CD4-positive, alpha-beta memory T cell (primary cell): ENCODE data around the gene DYNLL1. TPM values are rescaled to one million over a fixed set of nuclear protein-coding genes. Genes with fewer than 3 reads are reported as not detected.
A peak's percentile ranks its signal among the peaks of the same experiment; 100 is the strongest.

ENCODE experiments used
- CTCF ChIA-PET: fragments of 350-600 bp; sonication (Branson Sonifier 250); formaldehyde crosslinking; loops from one replicate; lab custom pipeline; 2021; ENCODE audit warnings: inconsistent platforms; ENCODE audit not compliant: partially characterized antibody; lab: Charles Lee
- POLR2A ChIA-PET: fragments of 350-600 bp; sonication (Branson Sonifier 250); formaldehyde crosslinking; loops from one replicate; lab custom pipeline; 2021; ENCODE audit not compliant: partially characterized antibody; lab: Charles Lee
- DNase-seq, 5 donors: peaks; one replicate each; pipeline versions ENCODE4 v3.0.0 to v3.0.0-alpha.2; 2020 to 2022; ENCODE audit warnings: mixed read lengths in 1 of 5
- H3K27ac ChIP-seq: one replicate; pipeline ENCODE4 v1.7.0; 2013; ENCODE audit warnings: low read depth, low read length
- H3K27me3 ChIP-seq: 2 replicates; pipeline ENCODE4 v1.7.0; 2013; ENCODE audit warnings: mild to moderate bottlenecking, low read length, moderate library complexity; ENCODE audit not compliant: insufficient read depth
- H3K36me3 ChIP-seq: 2 replicates; pipeline ENCODE4 v1.7.0; 2013; ENCODE audit warnings: mild to moderate bottlenecking, low read length, moderate library complexity; ENCODE audit not compliant: insufficient read depth
- H3K4me1 ChIP-seq: 2 replicates; pipeline ENCODE4 v1.7.0; 2013; ENCODE audit warnings: mild to moderate bottlenecking, low read length, moderate library complexity; ENCODE audit not compliant: insufficient read depth
- H3K4me3 ChIP-seq, 2 donors: one replicate each; pipeline ENCODE4 v1.7.0; 2013; ENCODE audit warnings: low read length in 2 of 2, mild to moderate bottlenecking in 1 of 2
- H3K9me3 ChIP-seq, 2 donors: one replicate each; pipeline ENCODE4 v1.7.0; 2013; ENCODE audit warnings: low read length in 2 of 2, control low read depth in 1 of 2; ENCODE audit not compliant: control insufficient read depth in 1 of 2
- H3K27ac Mint-ChIP-seq, 7 donors: one replicate each; pipeline ENCODE4 v1.8.0; 2020 to 2021; ENCODE audit warnings: mixed read lengths in 7 of 7, mild to moderate bottlenecking in 6 of 7, inconsistent platforms in 3 of 7, moderate library complexity in 3 of 7
- H3K27me3 Mint-ChIP-seq, 2 donors: one replicate each; pipeline ENCODE4 v1.8.0; 2020 to 2021; ENCODE audit warnings: mixed read lengths in 2 of 2
- H3K36me3 Mint-ChIP-seq, 2 donors: one replicate each; pipeline ENCODE4 v1.8.0; 2020 to 2021; ENCODE audit warnings: mixed read lengths in 2 of 2, inconsistent platforms in 1 of 2, mild to moderate bottlenecking in 1 of 2
- H3K4me1 Mint-ChIP-seq, 4 donors: one replicate each; pipeline ENCODE4 v1.8.0; 2020 to 2021; ENCODE audit warnings: mixed read lengths in 4 of 4, mild to moderate bottlenecking in 1 of 4
- H3K4me3 Mint-ChIP-seq, 8 donors: one replicate each; pipeline ENCODE4 v1.8.0; 2020 to 2021; ENCODE audit warnings: mixed read lengths in 8 of 8, mild to moderate bottlenecking in 7 of 8, moderate library complexity in 6 of 8, inconsistent platforms in 3 of 8
- H3K9me3 Mint-ChIP-seq, 8 donors: one replicate each; pipeline ENCODE4 v1.8.0; 2020 to 2021; ENCODE audit warnings: mixed read lengths in 8 of 8, mild to moderate bottlenecking in 5 of 8, inconsistent platforms in 3 of 8, moderate library complexity in 1 of 8
- intact Hi-C: fragments of 100-400 bp; cut with micrococcal nuclease; formaldehyde crosslinking; loops from one replicate; pipeline ENCODE4 v1.15.1; 2023
- polyA plus RNA-seq, 2 donors: library from polyadenylated mRNA; unstranded; fragments of 300-500 nt; fragmentation: Illumina TruSeq; gene quantifications; one replicate each; pipeline ENCODE4 v1.2.3, GENCODE V29; 2021
- total RNA-seq, 2 experiments: library from RNA; stranded (reverse); gene quantifications; one replicate each; pipeline ENCODE4 v1.2.3, GENCODE V29; 2021

Gene DYNLL1
- total and polyA plus RNA-seq, 4 experiments from 2014 or later = 97.5 to 351 (median 228) TPM

GRCh38 chr12:120466560-120467315 is 29.2 kb upstream of the DYNLL1 start:
- Mint-ChIP-seq H3K9me3 (no peaks in the 10 kb centered on the region), H3K4me1 (peaks cover 10 to 52% (median 35%) of the 10 kb centered on the region in 4 donors), H3K27ac (peak overlapping the region; percentile 13 to 89 (median 53)), H3K4me3 (peak overlapping the region in 7 of 8 donors; percentile 17 to 64 (median 29)), H3K27me3 (no peaks in the 10 kb centered on the region), H3K36me3 (peaks cover 38 to 60% of the 10 kb centered on the region in 2 donors)
- Histone ChIP-seq H3K27me3 (no peaks in the 10 kb centered on the region), H3K4me3 (no peak overlapping the region), H3K27ac (no peak overlapping the region), H3K36me3 (peaks cover 39% of the 10 kb centered on the region), H3K9me3 (no peaks in the 10 kb centered on the region), H3K4me1 (peaks cover 40% of the 10 kb centered on the region)
- peak; percentile 44 to 55 (median 49) for DNase-seq
- POLR2A ChIA-PET = interaction anchor here (0.6 to 2.1 kb wide), 4 partner anchors 10 to 22 kb away, joined by 3 to 6 read pairs (median 4); partner anchors contain the start of genes GATC and TRIAP1
- intact Hi-C loops = loop anchor here (1.0 kb wide), 2 partner anchors 27 to 110 kb away; no protein-coding TSS in a partner anchor
- CTCF ChIA-PET = interaction anchor here (0.7 to 15.8 kb wide), 10 partner anchors 15 to 861 kb away, joined by 3 to 187 read pairs (median 4); partner anchors contain the start of genes COX6A1, GATC, PLA2G1B and POP5

- no peak overlapping the region for H3K27ac ChIP-seq
- no peaks in the 10 kb centered on the region for H3K9me3 Mint-ChIP-seq
- H3K9me3 ChIP-seq = no peaks in the 10 kb centered on the region
- H3K27me3 ChIP-seq = no peaks in the 10 kb centered on the region
- no peaks in the 10 kb centered on the region for H3K27me3 Mint-ChIP-seq
- POLR2A ChIA-PET = interaction anchor here (0.7 to 4.1 kb wide), 7 partner anchors 15 to 1799 kb away, joined by 4 to 42 read pairs (median 13); partner anchors contain the start of genes COX6A1, DYNLL1, GATC and POP5
- H3K4me1 Mint-ChIP-seq = peaks cover 10 to 56% (median 36%) of the 10 kb centered on the region in 4 donors
- CTCF ChIA-PET = interaction anchor here (1.6 to 15.8 kb wide), 8 partner anchors 16 to 112 kb away, joined by 4 to 187 read pairs (median 9); partner anchors contain the start of genes COX6A1, DYNLL1, GATC and TRIAP1
- H3K36me3 Mint-ChIP-seq = peaks cover 31 to 53% of the 10 kb centered on the region in 2 donors
- peak overlapping the region; percentile 30 to 93 (median 88) for H3K4me3 Mint-ChIP-seq
- no peak overlapping the region for H3K4me3 ChIP-seq
- peak overlapping the region in 6 of 7 donors; percentile 4 to 93 (median 58) for H3K27ac Mint-ChIP-seq
- H3K4me1 ChIP-seq = peaks cover 40% of the 10 kb centered on the region
- peaks cover 32% of the 10 kb centered on the region for H3K36me3 ChIP-seq
- no peak for DNase-seq
- intact Hi-C loops = no loop called here
These were observed 28.5 kb upstream of the DYNLL1 start for GRCh38 chr12:120467439-120467838.

- peak overlapping the region; percentile 75 to 84 for H3K4me3 ChIP-seq
- peak in 2 of 5 donors; percentile 19 to 46 for DNase-seq
- peaks cover 25 to 45% of the 10 kb centered on the region in 2 donors for H3K36me3 Mint-ChIP-seq
- POLR2A ChIA-PET = interaction anchor here (0.6 to 4.1 kb wide), 16 partner anchors 9 to 1203 kb away, joined by 3 to 42 read pairs (median 10); partner anchors contain the start of genes COQ5, COX6A1, DYNLL1 and POP5
- intact Hi-C loops = loop anchor here (2.0 kb wide), 3 partner anchors 22 to 218 kb away; partner anchors contain the start of genes GATC, MLEC, RNF10 and TRIAP1
- H3K4me3 Mint-ChIP-seq = peak overlapping the region; percentile 87 to 94 (median 89)
- peaks cover 24% of the 10 kb centered on the region for H3K36me3 ChIP-seq
- peaks cover 10 to 62% (median 36%) of the 10 kb centered on the region in 4 donors for H3K4me1 Mint-ChIP-seq
- H3K27me3 ChIP-seq = no peaks in the 10 kb centered on the region
- H3K9me3 ChIP-seq = no peaks in the 10 kb centered on the region
- peak overlapping the region; percentile 79 for H3K27ac ChIP-seq
- CTCF ChIA-PET = interaction anchor here (0.6 to 15.8 kb wide), 13 partner anchors 11 to 460 kb away, joined by 3 to 187 read pairs (median 5); partner anchors contain the start of genes COX6A1, DYNLL1, GATC and SIRT4
- H3K9me3 Mint-ChIP-seq = no peaks in the 10 kb centered on the region
- H3K4me1 ChIP-seq = peaks cover 40% of the 10 kb centered on the region
- H3K27ac Mint-ChIP-seq = peak overlapping the region; percentile 89 to 95 (median 92)
- H3K27me3 Mint-ChIP-seq = no peaks in the 10 kb centered on the region
These were observed 27.5 kb upstream of the DYNLL1 start for GRCh38 chr12:120468325-120468820.

GRCh38 chr12:120468821-120469449 is 27.0 kb upstream of the DYNLL1 start:
- peaks cover 10 to 62% (median 36%) of the 10 kb centered on the region in 4 donors for H3K4me1 Mint-ChIP-seq
- intact Hi-C loops = loop anchor here (1.0 to 2.0 kb wide), 6 partner anchors 22 to 218 kb away; partner anchors contain the start of genes COX6A1, DYNLL1, GATC and MLEC
- H3K4me3 Mint-ChIP-seq = peak overlapping the region; percentile 87 to 94 (median 91)
- Histone ChIP-seq H3K36me3 (peaks cover 18% of the 10 kb centered on the region), H3K27me3 (no peaks in the 10 kb centered on the region), H3K4me3 (peak overlapping the region; percentile 75 to 84), H3K4me1 (peaks cover 40% of the 10 kb centered on the region), H3K9me3 (no peaks in the 10 kb centered on the region), H3K27ac (peak overlapping the region; percentile 79)
- ChIA-PET POLR2A (interaction anchor here (0.8 to 4.1 kb wide), 18 partner anchors 10 to 268 kb away, joined by 3 to 42 read pairs (median 8); partner anchors contain the start of genes COQ5, COX6A1, DYNLL1 and POP5), CTCF (interaction anchor here (0.5 to 15.8 kb wide), 18 partner anchors 11 to 274 kb away, joined by 3 to 187 read pairs (median 4); partner anchors contain the start of genes COX6A1, DYNLL1, GATC and SIRT4)
- peak overlapping the region; percentile 89 to 95 (median 92) for H3K27ac Mint-ChIP-seq
- peaks cover 20 to 40% of the 10 kb centered on the region in 2 donors for H3K36me3 Mint-ChIP-seq
- no peaks in the 10 kb centered on the region for H3K27me3 Mint-ChIP-seq
- H3K9me3 Mint-ChIP-seq = no peaks in the 10 kb centered on the region
- peak in 3 of 5 donors; percentile 16 to 21 (median 19) for DNase-seq

DNA sequence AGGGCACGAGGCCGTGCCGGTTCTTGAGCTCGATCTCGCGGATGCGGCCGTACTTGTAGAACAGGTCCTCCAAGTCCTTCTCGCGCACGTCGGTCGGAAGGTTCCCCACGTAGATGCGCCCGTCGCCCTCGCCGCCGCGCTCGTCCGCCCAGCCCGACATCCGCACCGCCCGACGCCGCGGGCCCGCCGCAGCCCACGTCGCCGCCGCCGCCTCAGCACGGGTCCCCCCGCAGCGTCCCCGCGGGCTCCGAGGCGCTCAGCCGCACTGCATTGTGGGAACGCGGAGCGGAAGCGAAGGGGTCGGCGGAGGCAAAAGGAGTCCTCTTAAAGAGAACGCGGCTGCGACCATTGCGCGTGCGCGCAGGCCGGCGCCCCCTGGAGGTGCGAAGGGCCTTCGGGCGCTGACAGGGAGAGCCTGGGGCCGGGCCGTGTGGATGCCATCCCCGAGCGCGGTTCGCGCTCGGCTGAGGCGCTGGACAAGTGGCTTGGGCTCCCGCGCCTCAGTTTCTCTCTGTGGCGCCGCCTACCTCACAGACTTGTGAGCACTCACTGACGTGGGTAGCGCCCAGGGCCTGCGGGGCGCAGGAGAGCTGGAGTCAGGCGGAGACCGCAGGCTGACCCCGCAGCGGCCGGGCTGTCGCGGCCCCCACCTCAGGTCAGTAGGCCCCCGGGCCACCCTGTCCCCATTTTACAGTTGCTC is 26.3 kb upstream of the DYNLL1 start, which contains the start of gene SRSF9:
SRSF9 (minus strand) TSS at position 299 of the 700 bp plus-strand sequence; CDS start at position 160, 139 bp downstream.
- DNase-seq = peak; percentile 97 to 98 (median 97)
- Mint-ChIP-seq H3K9me3 (no peaks in the 10 kb centered on the region), H3K36me3 (peaks cover 13 to 33% of the 10 kb centered on the region in 2 donors), H3K4me1 (peaks cover 10 to 62% (median 35%) of the 10 kb centered on the region in 4 donors), H3K27me3 (no peaks in the 10 kb centered on the region), H3K27ac (peak within 1 kb of the TSS; percentile 89 to 97 (median 92)), H3K4me3 (peak within 1 kb of the TSS; percentile 87 to 94 (median 91))
- ChIA-PET POLR2A (interaction anchor here (0.8 to 4.1 kb wide), 21 partner anchors 10 to 269 kb away, joined by 3 to 42 read pairs (median 5); partner anchors contain the start of genes COQ5, COX6A1, DYNLL1 and GATC), CTCF (interaction anchor here (0.5 to 15.8 kb wide), 20 partner anchors 10 to 274 kb away, joined by 3 to 187 read pairs (median 4); partner anchors contain the start of genes COX6A1, DYNLL1, GATC and POP5)
- Histone ChIP-seq H3K9me3 (no peaks in the 10 kb centered on the region), H3K4me3 (peak within 1 kb of the TSS; percentile 75 to 84), H3K4me1 (peaks cover 40% of the 10 kb centered on the region), H3K27ac (peak within 1 kb of the TSS; percentile 79), H3K27me3 (no peaks in the 10 kb centered on the region), H3K36me3 (peaks cover 12% of the 10 kb centered on the region)
- intact Hi-C loops = loop anchor here (1.0 to 2.0 kb wide), 6 partner anchors 23 to 217 kb away; partner anchors contain the start of genes COX6A1, DYNLL1, GATC and MLEC
